Measurements from ENCODE around the gene TFE3. TPM values are rescaled to one million over a fixed set of nuclear protein-coding genes. Genes with fewer than 3 reads are reported as not detected.
A peak's percentile ranks its signal among the peaks of the same experiment; 100 is the strongest.
"Not testable (repeated sequence)": the region's sequence is repeated elsewhere in the genome, so short reads cannot be mapped to it uniquely, and the experiment has no call there.

Gene TFE3
- total RNA-seq, 1 donor from 2014 or later: 21.9 TPM

- intact Hi-C loops (cut with DNase I): no loop called here
- DNase-seq (ENCODE audit: low spot score): no peak
Measured at GRCh38 chrX:49019050-49019449, 24.1 kb downstream of the TFE3 start.

DNA sequence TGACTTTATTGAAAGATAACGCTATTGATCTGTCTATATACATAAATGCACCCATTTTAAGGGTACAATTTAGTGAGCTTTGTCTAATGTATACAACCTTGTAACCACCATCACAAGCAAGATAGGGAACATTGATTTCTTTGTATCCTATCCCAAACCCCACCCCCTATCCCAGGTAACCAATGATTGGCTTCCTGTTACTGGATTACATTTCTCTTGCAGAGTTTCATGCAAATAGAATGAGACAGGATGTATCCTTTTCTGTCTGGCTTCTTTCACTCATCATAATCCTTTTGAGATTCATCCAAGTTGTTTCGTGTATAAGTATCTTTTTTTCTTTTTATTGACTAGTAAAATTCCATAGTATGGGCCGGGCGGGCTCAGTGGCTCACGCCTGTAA, 39.5 kb downstream of the TFE3 start:
- DNase-seq (ENCODE audit: low spot score): no peak
- intact Hi-C loops (cut with DNase I): no loop called here

GRCh38 chrX:49002091-49002935, 40.8 kb downstream of the TFE3 start, which contains the start of gene GRIPAP1:
Gene GRIPAP1 (minus strand): TSS chrX:49002264. CDS start chrX:49002229, 35 bp downstream.
- peak; percentile 85 for DNase-seq (ENCODE audit: low spot score)
- intact Hi-C loops (cut with DNase I): no loop called here

DNA sequence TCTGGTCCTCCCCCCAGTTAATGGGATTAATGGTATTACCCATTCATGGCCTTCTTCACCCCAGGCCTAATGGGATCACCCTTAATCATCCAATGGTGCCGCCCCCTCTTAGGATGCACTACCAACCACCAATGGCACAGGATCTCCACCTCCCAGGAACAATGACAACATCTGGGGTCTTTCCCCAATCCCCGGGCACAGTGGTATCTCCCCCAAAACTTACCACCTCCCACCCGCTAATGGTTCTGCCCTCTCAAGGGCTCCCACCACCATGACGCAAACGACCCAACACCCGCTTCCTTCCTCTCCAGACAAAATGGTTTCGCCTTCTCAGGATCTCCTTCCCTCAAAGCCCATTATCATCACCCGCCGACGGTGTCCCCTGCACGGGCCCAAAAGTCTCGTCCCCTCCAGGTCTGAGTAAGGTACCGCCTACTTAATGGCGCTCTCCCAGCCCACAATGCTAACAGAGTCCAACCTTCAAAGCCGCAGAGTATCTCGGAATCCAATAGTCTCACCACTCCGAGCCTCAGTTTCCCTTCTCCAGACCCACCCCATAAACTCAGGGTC, 41.6 kb downstream of the TFE3 start:
- peak; percentile 73 for DNase-seq (ENCODE audit: low spot score)
- intact Hi-C loops (cut with DNase I): no loop called here

- intact Hi-C loops (cut with DNase I): no loop called here
Measured at GRCh38 chrX:49000636-49001035, 42.5 kb downstream of the TFE3 start.

DNA sequence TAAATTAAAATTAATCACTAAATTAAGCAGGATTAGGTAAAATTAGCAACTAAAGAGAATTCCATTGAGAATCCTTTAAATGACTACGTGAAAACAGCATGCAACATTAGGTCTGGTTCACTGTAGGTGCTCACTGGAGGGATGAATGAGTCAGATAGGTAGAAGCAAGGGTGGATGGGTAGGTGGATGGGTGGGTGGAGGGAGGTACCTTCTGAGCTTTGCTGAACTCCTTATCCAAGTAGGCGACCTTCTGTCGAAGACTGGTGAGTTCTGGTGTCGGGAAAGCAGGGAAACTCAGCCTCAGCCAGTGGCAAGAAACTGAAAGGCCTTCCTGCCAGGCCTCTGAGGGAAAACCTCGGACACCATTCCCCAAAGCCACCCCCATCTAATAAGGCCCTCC, 44.1 kb downstream of the TFE3 start:
- DNase-seq (ENCODE audit: low spot score): peak; percentile 19
- intact Hi-C loops (cut with DNase I): no loop called here

More at GRCh38 chrX:49000636-49001035, 42.5 kb downstream of the TFE3 start:
- no peak for DNase-seq (ENCODE audit: low spot score)

GRCh38 chrX:48998391-48998790, 44.8 kb downstream of the TFE3 start:
- peak; percentile 17 for DNase-seq (ENCODE audit: low spot score)
- intact Hi-C loops (cut with DNase I): no loop called here

- intact Hi-C loops (cut with DNase I): no loop called here
- DNase-seq (ENCODE audit: low spot score): no peak
Measured at GRCh38 chrX:48997865-48998264, 45.3 kb downstream of the TFE3 start.

DNA sequence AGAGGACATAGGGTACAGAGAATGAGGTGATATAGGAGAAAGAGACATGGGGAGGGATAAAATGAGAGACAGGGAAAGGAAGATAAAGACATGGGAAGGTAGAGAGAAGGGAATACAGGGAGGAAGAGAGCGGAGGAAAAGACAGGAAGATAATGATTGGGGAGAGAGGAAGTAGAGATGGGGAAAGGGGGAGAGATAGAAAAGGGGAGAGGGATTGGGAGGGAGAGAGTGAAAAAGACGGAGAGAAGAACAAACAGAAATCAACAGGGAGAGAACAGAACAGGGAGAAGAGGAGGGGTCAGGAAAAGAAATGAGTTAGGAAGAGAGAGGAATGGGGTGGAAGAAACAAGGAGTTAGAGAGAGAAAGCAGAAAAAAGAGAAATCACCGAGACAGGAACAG, 45.7 kb downstream of the TFE3 start:
- intact Hi-C loops (cut with DNase I): no loop called here
- DNase-seq (ENCODE audit: low spot score): no peak

- no peak for DNase-seq (ENCODE audit: low spot score)
- intact Hi-C loops (cut with DNase I): no loop called here
Measured at GRCh38 chrX:48996969-48997368, 46.2 kb downstream of the TFE3 start.

DNA sequence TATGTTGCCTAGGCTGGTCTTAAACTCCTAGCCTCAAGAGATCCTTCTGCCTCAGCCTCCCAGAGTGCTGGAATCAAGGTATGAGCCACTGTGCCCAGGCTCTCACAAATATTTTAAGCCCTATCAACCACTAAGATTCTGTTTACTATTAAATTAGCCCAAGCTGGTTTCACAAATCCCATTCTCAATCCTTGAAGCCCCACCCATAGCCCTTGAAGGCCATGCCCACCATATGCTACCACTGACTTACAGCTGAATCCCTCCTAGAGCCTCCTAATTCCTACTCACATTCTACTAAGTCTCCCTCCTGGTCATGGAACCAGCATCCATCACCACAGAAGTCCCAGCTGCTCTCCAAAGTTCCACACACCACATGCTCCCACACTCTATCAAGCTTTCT, 50.8 kb downstream of the TFE3 start:
- peak; percentile 54 for DNase-seq (ENCODE audit: low spot score)
- intact Hi-C loops (cut with DNase I): no loop called here

DNA sequence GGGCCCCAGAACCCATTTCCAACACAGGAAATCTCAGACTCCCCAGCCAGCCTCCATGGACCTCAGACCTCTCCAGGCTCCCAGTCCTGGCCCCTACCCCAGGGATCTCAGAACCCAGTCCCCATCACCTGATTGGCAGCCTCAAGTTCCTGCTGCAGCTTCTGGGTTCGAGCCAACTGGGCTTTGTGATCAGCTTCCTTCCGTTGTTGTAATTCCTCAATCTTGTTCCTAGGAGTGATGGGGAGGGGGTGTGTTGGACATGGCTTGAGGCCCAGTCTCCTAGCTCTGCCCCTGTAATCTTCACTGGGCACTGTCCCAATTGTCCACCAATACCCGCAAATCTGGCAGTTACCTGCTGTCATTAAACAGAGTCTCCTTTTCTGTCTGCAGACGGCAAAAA, 53.7 kb downstream of the TFE3 start:
- intact Hi-C loops (cut with DNase I): no loop called here
- peak; percentile 71 for DNase-seq (ENCODE audit: low spot score)

DNA sequence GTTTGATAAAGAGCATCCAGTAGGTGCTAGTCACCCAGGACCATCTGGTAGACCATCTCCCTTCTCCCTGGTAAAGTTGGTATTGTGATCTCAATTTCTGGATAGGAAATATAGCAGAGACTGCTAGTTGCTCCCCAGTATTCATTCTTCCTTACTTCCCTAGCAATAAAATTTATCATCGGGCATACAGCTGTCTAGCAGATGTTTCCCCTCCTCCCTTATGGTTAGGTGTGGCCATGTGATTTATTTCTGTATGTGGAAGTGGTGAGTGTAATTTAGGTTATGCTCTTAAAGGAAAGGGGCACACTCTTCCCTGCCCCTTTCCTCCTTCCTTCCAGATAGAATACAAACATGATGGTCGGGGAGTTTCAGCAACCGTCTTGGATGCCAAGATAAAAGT, 59.3 kb downstream of the TFE3 start:
- intact Hi-C loops (cut with DNase I): no loop called here
- no peak for DNase-seq (ENCODE audit: low spot score)

- no peak for DNase-seq (ENCODE audit: low spot score)
- intact Hi-C loops (cut with DNase I): no loop called here
Measured at GRCh38 chrX:48983081-48983480, 60.1 kb downstream of the TFE3 start.

DNA sequence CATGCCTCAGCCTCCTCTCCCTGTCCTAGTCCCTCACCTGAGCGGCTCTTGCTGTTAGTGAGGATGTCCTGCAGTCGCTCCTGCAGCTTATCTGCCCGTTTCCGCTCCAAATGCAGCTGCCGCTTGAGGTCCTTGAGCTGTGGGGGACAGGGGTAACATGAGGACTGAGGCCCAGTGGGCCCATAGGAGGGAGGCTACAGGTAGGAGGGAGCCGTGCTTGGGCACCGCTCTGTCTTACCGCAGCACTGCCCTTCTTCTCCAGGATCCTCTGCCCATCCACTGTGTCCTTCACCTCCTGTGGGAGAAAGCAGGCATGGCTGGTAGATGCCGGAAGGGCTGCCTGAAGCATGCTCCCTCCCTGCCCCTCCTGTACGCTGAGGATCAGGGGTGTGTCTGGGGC, 62.0 kb downstream of the TFE3 start:
- DNase-seq (ENCODE audit: low spot score): no peak
- intact Hi-C loops (cut with DNase I): no loop called here

- DNase-seq (ENCODE audit: low spot score); intact Hi-C loops (cut with DNase I): not testable (repeated sequence)
Measured at GRCh38 chrX:48980341-48980740, 62.8 kb downstream of the TFE3 start.

Other genes starting within 250 kb of the TFE3 start
- 33.7 TPM for gene HDAC6, start 241.3 kb downstream of the TFE3 start, total RNA-seq
- gene ERAS, start 216.8 kb downstream of the TFE3 start, total RNA-seq: not detected
- 4.1 TPM for gene PCSK1N, start 207.7 kb downstream of the TFE3 start, total RNA-seq
- gene TIMM17B, start 145.6 kb downstream of the TFE3 start, total RNA-seq: 49.8 TPM
- 42.2 TPM for gene PQBP1, start 145.4 kb downstream of the TFE3 start, total RNA-seq
- gene SLC35A2, start 131.7 kb downstream of the TFE3 start, total RNA-seq: 13.0 TPM
- 2.7 TPM for gene PIM2, start 124.3 kb downstream of the TFE3 start, total RNA-seq
- 29.1 TPM for gene OTUD5, start 85.8 kb downstream of the TFE3 start, total RNA-seq
- gene KCND1, start 71.5 kb downstream of the TFE3 start, total RNA-seq: 0.27 TPM
- 24.9 TPM for gene GRIPAP1, start 41.1 kb downstream of the TFE3 start, total RNA-seq
- 1.7 TPM for gene CCDC120, start 15.6 kb upstream of the TFE3 start, total RNA-seq
- 14.8 TPM for gene PRAF2, start 30.6 kb upstream of the TFE3 start, total RNA-seq
- gene WDR45, start 36.5 kb upstream of the TFE3 start, total RNA-seq: 68.1 TPM
- 18.7 TPM for gene GPKOW, start 80.4 kb upstream of the TFE3 start, total RNA-seq
- gene MAGIX, start 119.4 kb upstream of the TFE3 start, total RNA-seq: 3.4 TPM
- 84.9 TPM for gene PLP2, start 128.5 kb upstream of the TFE3 start, total RNA-seq
- gene PRICKLE3, start 143.0 kb upstream of the TFE3 start, total RNA-seq: 10.3 TPM
- 1.2 TPM for gene SYP, start 156.8 kb upstream of the TFE3 start, total RNA-seq
- gene CACNA1F, start 190.0 kb upstream of the TFE3 start, total RNA-seq: 0.08 TPM
- gene CCDC22, start 192.1 kb upstream of the TFE3 start, total RNA-seq: 10.6 TPM
- gene FOXP3, start 221.4 kb upstream of the TFE3 start, total RNA-seq: 0.11 TPM
- 23.4 TPM for gene PPP1R3F, start 226.4 kb upstream of the TFE3 start, total RNA-seq